ENCODE data around the gene LDLRAD3. TPM values are rescaled to one million over a fixed set of nuclear protein-coding genes. Genes with fewer than 3 reads are reported as not detected.
A peak's percentile ranks its signal among the peaks of the same experiment; 100 is the strongest.

Gene LDLRAD3
- total RNA-seq, 1 experiment from 2014 or later, result 28.1 TPM

DNA sequence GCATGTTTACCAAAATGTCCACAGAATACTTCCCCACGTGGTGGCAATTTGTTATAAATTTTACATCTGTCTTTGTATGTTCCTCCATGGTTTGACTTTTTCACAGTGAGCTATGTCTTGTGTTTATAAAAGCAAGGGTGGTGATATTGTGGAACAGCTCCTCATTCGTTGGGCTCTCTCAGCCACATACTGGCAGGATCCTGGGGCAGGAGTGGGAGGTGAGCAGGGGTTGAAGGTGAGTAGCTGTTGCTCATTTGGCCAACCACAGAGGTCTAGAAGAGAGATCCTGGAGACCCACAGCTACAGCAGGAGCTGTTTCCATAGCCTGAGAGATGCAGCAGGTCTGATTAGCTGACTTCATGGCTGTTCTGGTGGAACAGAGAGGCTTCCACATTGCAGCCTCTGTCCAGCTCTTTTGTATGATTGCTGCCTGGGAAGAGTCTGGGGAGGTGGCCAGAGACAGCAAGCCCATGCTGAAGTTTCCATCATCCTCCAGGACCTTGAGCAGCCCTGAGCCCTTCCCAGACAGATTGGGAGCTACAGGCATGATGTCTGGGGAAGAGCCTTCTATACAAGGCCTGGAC is 128.1 kb downstream of the LDLRAD3 start:
- ATAC-seq (no peak), DNase-seq (ENCODE audit: low read depth, low spot score) (no peak)
- Histone ChIP-seq H3K4me1 (ENCODE audit: control insufficient read depth, insufficient read depth, low read length) (no peaks in the 10 kb centered on the region), H3K4me3 (ENCODE audit: low read depth in 2 of 2, low read length in 2 of 2) (no peak overlapping the region), H3K27ac (ENCODE audit: low read length) (no peak overlapping the region), H3K9me3 (ENCODE audit: control insufficient read depth, insufficient read depth, low read depth, low read length) (peaks cover 5% of the 10 kb centered on the region; the same call in 1 of the 2 replicates), H3K27me3 (ENCODE audit: control insufficient read depth, insufficient read depth, low read length) (no peaks in the 10 kb centered on the region), H3K36me3 (ENCODE audit: control insufficient read depth, insufficient read depth, low read length) (no peaks in the 10 kb centered on the region)
- ChIA-PET POLR2A (no interaction called here), CTCF (no interaction called here)
- TF ChIP-seq POLR2AphosphoS5 (IDR thresholded peaks at IDR 0.05; ENCODE audit: low read depth, low read length) (no peak), SIN3A (IDR thresholded peaks at IDR 0.05; ENCODE audit: borderline replicate concordance, insufficient read depth, low read depth, low read length) (no peak), TCF7L2 (IDR thresholded peaks at IDR 0.05; ENCODE audit: low read depth, low read length) (no peak)
- TF ChIP-seq, protein P1, sequence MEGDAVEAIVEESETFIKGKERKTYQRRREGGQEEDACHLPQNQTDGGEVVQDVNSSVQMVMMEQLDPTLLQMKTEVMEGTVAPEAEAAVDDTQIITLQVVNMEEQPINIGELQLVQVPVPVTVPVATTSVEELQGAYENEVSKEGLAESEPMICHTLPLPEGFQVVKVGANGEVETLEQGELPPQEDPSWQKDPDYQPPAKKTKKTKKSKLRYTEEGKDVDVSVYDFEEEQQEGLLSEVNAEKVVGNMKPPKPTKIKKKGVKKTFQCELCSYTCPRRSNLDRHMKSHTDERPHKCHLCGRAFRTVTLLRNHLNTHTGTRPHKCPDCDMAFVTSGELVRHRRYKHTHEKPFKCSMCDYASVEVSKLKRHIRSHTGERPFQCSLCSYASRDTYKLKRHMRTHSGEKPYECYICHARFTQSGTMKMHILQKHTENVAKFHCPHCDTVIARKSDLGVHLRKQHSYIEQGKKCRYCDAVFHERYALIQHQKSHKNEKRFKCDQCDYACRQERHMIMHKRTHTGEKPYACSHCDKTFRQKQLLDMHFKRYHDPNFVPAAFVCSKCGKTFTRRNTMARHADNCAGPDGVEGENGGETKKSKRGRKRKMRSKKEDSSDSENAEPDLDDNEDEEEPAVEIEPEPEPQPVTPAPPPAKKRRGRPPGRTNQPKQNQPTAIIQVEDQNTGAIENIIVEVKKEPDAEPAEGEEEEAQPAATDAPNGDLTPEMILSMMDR (IDR thresholded peaks at IDR 0.05), result no peak
- TF ChIP-seq, protein P2, sequence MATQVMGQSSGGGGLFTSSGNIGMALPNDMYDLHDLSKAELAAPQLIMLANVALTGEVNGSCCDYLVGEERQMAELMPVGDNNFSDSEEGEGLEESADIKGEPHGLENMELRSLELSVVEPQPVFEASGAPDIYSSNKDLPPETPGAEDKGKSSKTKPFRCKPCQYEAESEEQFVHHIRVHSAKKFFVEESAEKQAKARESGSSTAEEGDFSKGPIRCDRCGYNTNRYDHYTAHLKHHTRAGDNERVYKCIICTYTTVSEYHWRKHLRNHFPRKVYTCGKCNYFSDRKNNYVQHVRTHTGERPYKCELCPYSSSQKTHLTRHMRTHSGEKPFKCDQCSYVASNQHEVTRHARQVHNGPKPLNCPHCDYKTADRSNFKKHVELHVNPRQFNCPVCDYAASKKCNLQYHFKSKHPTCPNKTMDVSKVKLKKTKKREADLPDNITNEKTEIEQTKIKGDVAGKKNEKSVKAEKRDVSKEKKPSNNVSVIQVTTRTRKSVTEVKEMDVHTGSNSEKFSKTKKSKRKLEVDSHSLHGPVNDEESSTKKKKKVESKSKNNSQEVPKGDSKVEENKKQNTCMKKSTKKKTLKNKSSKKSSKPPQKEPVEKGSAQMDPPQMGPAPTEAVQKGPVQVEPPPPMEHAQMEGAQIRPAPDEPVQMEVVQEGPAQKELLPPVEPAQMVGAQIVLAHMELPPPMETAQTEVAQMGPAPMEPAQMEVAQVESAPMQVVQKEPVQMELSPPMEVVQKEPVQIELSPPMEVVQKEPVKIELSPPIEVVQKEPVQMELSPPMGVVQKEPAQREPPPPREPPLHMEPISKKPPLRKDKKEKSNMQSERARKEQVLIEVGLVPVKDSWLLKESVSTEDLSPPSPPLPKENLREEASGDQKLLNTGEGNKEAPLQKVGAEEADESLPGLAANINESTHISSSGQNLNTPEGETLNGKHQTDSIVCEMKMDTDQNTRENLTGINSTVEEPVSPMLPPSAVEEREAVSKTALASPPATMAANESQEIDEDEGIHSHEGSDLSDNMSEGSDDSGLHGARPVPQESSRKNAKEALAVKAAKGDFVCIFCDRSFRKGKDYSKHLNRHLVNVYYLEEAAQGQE (IDR thresholded peaks at IDR 0.05; ENCODE audit: insufficient read depth in 1 of 2, low read depth in 2 of 2, low read length in 1 of 2), result no peak
- intact Hi-C loops (cut with micrococcal nuclease; ENCODE audit: unreplicated experiment) (no loop called here), in situ Hi-C loops (cut with HindIII; ENCODE audit: low pct_unique_long_range_greater_than_20kb, low sequenced_read_pairs) (no loop called here)
- no TSS peak for BruUV-seq (replicated peaks)

DNA sequence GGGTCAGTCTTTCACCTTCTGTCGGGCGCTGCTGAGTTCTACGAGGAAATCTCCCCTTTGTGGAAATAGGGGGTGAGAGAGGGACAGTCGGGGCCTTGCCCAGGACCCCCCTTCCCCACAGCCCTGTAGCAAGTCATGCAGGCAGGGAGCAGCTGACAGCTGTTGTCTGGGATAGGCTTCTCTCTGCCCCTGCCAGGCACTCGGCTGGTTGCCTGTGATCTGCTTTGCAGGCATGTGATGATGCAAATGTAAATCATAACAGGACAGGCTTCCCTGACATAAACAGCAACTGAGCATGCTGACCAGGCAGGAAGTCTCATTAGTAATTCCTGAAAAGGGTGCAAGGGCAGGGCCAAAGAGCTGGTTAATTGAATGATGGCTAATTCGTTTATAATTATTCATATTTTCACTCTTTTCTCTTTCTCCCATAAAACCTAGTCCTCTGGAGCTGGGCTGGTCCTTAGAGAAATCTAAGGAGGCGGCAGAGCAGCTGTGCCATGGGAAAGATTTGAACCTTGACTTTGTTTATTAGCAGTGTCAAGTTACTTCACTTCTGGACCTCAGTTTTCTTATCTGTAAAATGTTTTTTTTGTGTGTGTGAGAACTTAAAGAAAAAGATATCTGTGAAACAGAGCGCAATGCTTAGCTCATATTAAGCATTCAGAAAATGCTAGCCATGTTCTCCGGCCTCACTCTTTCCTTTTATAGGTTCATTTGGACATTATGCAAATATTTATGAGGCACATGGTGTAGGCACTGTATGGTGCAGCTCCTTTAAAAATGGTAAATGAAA is 129.7 kb downstream of the LDLRAD3 start:
- ChIA-PET CTCF (interaction anchor here (0.7 to 1.0 kb wide), 2 partner anchors 156 to 252 kb away, joined by 4 read pairs; no protein-coding TSS in a partner anchor), POLR2A (no interaction called here)
- TF ChIP-seq SIN3A (IDR thresholded peaks at IDR 0.05; ENCODE audit: borderline replicate concordance, insufficient read depth, low read depth, low read length) (no peak), TCF7L2 (IDR thresholded peaks at IDR 0.05; ENCODE audit: low read depth, low read length) (no peak), POLR2AphosphoS5 (IDR thresholded peaks at IDR 0.05; ENCODE audit: low read depth, low read length) (no peak)
- TF ChIP-seq, protein P2 (IDR thresholded peaks at IDR 0.05; ENCODE audit: insufficient read depth in 1 of 2, low read depth in 2 of 2, low read length in 1 of 2), result no peak
- TF ChIP-seq, protein P1 (IDR thresholded peaks at IDR 0.05), result no peak
- ATAC-seq, result no peak
- H3K4me1 ChIP-seq (ENCODE audit: control insufficient read depth, insufficient read depth, low read length), result no peaks in the 10 kb centered on the region
- H3K27me3 ChIP-seq (ENCODE audit: control insufficient read depth, insufficient read depth, low read length), result no peaks in the 10 kb centered on the region
- peaks cover 5% of the 10 kb centered on the region; the same call in 1 of the 2 replicates for H3K9me3 ChIP-seq (ENCODE audit: control insufficient read depth, insufficient read depth, low read depth, low read length)
- intact Hi-C loops (cut with micrococcal nuclease; ENCODE audit: unreplicated experiment), result no loop called here
- in situ Hi-C loops (cut with HindIII; ENCODE audit: low pct_unique_long_range_greater_than_20kb, low sequenced_read_pairs), result no loop called here
- 0 out of 2 replicates have a peak overlapping the region, but pooled peaks have one; percentile 44 for H3K27ac ChIP-seq (ENCODE audit: low read length)
- no TSS peak for BruUV-seq (replicated peaks)
- H3K4me3 ChIP-seq (ENCODE audit: low read depth in 2 of 2, low read length in 2 of 2), result no peak overlapping the region
- H3K36me3 ChIP-seq (ENCODE audit: control insufficient read depth, insufficient read depth, low read length), result no peaks in the 10 kb centered on the region
- DNase-seq (ENCODE audit: low read depth, low spot score), result no peak

Measured in Panc1 (cell line).